HG03439 (cell line): ENCODE measurements around the gene MYH15.
A peak's percentile ranks its signal among the peaks of the same experiment; 100 is the strongest.
"Not testable (repeated sequence)": the region's sequence is repeated elsewhere in the genome, so short reads cannot be mapped to it uniquely, and the experiment has no call there.

Source experiments
- ATAC-seq: cut with Tn5 transposase; IDR thresholded peaks from one replicate; pipeline ENCODE4 v1.9.1; 2021; ENCODE audit warnings: mild to moderate bottlenecking, moderate library complexity; ENCODE audit not compliant: unreplicated experiment

Gene MYH15

DNA sequence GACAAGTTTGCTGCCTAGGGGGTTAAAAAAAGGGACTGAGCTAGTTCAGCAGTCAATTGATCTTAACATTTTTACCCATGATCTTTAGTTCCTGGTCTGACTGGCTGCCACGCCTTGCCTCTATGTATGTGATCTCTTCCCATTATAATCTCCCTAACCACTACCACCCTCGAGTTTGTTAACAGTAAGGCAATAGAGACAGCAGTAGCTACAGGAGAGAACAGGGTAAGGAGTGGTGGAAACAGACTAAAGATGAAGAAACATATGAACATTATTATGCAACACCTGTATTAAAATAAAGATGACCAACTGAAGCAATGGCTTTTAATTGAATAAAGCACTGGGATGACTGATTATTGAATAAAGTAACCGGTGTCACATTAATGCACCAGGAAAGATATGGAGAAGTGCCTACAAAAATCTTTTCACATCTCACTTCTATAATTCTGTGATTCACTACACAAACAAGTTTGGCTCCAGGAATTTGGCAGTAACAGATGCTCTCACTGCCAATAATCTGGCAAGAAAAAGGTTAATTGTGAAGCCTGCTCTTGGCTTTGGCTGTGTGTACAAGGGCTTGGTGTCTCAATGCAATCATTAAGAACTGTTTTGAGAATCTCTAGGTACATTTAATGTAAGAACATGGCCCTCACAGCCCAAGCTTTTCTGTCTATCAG lies 118.3 kb downstream of the MYH15 start:
- no peak for ATAC-seq

DNA sequence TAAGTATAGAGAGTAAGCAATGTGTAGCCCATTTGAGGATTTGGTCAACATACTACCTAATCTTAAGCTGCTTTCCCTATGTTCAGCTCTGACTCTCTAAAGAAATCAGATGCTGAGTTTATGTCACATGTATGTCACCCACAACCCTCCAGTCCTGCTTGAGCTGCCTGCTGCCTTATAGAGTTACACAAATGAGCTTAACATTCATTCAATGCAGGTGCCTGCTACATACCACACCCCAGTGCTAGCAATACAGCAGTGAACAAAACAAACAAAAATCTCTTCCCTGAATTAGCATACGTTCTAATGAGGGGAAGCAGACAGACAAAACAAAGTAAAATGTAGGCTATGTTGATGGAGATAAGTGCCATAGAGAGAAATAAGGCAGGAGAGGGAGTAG lies 121.0 kb downstream of the MYH15 start:
- no peak for ATAC-seq

DNA sequence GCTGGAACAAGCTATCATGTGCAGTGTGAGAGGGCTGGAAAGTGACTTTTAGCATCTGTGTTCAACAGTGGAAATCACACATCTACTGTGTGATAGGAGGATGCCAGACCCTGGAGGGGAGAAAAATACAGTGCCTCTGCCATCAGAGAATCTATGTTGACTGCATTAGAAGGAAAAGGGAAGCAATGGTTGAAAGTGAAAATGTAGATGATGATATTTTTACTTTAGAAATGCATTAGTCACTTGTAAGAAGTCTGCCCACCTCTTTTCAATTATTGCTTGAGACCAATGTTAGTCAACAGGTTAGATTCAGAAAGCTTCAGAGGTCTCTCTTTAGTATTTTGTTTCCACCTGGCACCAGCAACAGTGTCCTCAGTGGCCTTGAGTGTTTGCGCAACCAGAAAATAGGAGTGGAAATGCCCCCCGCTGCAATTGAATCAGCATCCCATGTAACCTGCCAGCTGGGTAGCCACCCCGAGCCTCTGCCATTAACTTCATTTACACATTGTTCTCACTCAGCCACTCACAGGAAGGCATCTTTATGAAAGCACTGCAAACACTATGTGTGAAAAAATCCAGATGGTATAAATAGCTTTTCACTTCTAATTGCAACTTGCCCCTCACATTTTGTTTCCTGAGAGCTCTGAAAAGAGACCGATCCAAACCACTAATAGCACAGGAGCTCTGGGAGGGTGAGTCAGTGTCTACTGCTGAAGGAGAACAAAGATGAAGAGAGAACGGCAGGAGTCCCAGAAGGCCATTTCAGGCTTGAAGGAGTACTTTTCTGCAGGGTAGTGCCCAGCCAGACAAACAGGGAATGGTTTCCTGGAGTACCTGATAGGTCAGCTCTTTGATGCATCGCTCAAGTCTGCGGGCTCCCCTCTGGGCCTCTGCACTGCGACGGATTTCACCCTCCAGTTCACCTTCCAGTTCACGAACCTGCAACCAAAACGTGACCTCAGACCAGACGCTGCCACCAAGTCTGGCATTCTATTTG lies 122.0 kb downstream of the MYH15 start:
- ATAC-seq, result peak; percentile 71

DNA sequence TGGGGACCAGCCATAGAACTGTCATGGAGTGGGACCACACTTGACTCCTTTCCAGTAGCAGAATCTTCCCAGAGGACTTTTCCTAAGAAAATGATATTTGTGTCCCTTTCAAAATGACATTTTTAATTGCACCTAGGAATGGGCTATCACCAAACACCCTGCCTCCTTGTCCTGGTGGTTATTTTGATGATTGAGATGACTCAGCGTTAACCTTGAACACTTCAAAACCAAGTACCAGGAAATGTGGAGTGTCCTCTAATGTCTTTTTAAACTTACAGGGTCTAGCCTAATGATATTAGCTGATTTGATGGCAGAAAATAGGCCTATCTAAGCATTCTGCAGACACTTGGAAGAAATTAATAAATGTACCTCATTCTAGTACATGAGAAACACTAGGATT lies 123.3 kb downstream of the MYH15 start:
- no peak for ATAC-seq

DNA sequence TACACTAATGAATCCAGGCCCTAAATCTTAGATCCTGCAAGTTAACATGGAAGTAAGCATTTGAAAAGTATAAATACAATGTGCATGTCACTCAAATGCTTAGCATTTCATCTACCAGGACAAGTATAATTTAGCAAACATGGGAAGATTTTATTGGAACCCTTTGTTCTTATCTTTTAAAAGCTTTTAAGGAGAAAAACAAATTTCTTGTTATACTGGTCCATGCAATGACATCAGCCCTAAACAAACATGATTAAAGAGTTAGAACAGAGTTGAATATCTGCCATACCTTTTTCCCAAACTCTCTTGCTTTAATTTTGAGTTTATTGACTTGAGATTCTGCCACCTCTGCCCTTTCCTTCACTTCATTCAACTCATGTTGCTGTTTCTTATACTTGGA lies 127.1 kb downstream of the MYH15 start:
- ATAC-seq, result no peak

DNA sequence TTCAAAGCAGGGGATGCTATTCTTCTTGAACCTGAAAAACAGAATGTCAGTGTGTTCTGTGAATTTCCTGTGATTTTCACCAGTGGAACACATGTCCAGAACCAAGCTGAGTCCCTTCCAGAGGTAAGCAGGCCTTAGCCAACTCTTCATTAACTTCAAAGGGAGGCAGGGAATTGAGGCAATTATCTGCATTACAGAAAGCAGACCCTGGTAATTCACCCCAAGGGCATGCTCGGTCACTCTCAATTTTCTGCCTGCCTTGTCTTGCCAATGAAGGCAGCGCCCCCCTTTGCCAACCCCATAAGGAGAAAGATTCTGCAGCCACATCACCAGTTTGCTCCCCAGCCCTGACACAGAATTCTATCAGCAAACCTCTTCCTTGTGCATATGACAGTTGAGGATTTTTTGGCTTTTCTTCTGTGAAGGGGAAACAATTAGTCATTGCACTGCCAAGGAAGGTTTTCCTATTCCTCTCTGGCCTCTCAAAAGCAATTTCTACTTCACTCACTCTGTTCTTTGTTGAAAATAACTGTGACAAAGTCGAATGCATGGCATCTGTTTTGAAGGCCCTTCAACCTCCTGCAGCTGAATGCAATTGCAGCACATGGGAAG lies 128.8 kb downstream of the MYH15 start:
- ATAC-seq, result no peak

DNA sequence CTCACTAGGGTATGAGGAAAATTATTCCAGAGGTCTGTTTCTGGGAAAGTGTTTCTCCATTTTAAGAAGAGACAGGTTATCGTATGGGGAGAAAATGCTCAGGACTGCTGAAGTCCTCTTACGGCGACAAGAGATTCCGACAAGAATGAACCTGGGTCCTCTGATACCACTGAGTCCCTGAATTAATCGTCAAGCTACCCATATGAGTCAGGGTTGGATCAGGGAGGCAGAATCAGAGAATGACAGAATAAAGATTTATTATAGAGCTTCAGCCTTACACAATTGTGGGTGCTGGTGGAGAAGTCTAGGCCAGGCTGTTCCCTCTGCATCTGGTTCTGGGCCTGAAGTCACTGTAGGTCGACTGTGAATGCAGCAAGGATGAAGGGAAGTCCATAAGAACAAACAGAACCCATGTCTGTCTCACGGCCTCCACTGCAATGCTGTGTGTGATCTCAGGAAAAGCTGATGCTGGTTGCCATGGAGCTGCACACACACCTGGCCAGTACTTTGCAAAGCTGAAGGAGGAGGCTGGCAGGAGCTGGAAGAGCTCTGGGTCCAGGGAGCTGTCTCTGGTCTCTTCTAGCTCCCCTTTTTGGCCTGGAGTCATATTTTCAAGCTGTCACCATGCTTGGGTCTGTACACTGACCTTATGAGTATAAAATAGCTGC lies 130.1 kb downstream of the MYH15 start:
- ATAC-seq, result no peak

DNA sequence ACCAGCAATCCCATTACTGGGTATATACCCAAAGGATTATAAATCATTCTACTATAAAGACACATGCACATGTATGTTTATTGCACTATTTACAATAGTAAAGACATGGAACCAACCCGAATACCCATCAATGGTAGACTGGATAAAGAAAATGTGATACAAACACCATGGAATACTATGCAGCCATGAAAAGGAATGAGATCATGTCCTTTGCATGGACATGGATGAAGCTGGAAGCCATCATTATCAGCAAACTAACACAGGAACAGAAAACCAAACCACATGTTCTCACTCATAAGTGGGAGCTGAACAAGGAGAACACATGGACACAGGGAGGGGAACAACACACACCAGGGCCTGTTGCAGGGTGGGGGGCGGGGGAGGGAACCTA lies 131.4 kb downstream of the MYH15 start:
- not testable (repeated sequence) for ATAC-seq

DNA sequence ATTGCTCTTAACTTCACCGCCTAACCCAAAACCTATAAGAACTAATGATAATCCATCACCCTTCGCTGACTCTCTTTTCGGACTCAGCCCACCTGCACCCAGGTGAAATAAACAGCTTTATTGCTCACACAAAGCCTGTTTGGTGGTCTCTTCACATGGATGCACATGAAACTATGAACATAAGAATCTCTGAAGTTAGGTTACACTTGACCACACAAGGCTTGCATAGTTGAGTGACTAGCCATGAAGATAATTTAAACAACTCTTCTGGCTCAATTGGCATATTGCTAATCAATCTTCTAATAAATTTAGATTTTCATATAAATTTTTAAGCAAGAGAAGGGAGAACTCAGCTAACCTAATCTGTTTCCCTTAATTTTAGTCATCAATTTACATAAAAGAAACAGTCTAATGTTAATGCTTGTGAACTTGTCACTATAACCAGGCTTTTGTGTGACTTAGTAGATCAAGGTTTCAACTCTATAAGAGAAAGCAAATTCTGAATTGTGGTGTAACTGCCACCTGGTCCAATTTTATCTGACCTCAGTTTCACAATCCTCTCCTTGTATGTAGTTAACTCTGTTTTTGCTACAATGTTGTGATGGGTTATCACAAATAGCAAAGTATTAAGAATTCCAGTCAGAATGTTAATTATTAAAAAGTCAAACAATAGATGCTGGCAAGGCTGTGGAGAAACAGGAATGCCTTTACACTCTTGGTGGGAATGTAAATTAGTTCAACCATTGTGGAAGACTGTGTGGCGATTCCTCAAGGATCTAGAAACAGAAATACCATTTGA lies 132.0 kb downstream of the MYH15 start:
- no peak for ATAC-seq

DNA sequence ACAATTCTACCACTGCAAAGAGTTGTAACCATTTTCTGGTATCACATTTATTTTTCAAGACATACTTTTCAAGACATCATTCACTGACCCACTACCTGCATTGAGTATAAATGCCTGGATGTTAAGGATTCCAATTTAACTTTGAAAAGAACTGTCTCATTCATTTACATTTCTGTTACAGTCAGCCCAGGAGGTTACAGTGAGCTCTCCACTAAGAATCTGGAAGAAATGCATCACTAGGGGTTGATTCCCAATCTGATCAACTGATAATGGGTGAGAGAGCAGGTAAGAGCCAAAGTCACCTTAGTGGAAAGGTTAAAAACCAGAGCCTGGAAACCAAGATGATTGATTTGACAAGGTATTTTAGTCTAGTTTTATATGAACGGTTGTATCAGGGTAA lies 133.0 kb downstream of the MYH15 start:
- ATAC-seq, result no peak

DNA sequence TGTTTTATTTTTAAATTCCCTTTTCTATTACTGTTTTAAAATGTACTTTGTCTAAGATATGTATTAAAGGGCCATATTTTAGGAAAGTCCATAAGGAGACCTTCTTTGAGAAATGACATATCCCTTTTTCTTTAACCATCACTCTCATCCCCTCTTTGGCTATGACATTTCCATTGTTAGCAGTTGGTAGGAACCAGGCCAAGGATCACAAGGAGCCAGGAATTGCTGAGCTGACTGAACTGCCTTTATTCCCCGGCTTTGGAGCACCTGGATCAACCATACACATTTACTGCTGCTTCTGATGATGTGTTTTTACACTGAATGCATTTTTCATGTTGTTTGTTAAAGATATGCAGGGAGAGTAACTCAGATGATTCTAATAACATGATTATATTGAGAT lies 134.4 kb downstream of the MYH15 start:
- no peak for ATAC-seq

DNA sequence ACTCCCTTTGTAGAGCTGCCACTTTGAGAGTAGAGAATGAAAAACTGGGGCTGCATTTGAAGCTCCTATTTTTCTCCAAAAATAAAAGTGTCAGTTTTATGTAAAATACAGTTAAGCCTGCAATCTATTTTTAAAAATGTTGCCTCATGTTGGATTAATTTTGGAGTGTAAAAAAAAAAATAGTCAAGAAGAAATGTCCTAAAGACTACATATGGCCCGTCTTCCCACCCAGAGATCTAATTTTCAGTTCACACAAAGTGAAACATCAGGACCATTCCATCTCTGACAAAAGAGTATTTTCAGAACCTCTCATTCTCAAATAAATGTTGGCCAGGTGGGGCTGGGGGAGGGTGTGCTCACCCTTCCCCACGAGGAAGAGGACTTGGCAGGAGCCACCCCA lies 151.4 kb downstream of the MYH15 start:
- ATAC-seq, result no peak

DNA sequence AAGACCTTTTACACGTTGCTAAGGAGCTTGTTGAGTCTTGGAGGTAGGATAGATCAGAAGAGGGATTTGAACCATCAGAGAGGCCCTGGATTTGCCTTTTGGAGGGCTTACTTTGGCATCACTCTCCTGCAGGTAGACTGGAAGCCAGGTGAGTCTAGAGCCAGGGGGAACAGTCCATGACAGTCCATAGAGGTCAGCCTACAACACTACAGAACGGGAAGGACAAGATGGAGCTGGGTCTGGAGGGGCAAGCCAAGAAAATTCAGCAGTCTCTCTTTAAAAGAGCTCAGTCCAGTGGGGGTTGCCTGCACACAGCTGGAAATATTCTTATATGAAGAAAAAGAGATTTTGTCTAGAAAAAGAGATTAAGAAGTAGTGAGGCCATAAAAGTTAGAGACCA lies 153.4 kb downstream of the MYH15 start:
- ATAC-seq, result no peak

DNA sequence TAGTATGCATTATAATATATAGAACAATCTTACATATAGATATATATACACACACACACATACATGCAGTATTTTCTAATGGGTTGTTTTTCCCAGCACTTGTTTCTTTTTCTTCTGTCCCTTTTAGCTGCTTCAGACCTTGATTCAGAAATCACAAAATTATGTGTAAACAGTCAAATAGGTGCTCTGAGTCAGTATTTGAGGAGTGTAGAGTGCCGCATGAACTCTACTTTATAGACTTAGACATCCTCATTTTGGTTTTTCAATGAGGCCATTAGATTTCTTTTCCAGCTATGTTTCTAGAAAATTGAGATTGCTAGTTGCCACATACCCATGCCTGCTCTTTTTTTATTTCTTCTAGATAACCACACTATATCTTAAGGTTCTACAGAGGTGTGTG lies 155.8 kb downstream of the MYH15 start:
- no peak for ATAC-seq

DNA sequence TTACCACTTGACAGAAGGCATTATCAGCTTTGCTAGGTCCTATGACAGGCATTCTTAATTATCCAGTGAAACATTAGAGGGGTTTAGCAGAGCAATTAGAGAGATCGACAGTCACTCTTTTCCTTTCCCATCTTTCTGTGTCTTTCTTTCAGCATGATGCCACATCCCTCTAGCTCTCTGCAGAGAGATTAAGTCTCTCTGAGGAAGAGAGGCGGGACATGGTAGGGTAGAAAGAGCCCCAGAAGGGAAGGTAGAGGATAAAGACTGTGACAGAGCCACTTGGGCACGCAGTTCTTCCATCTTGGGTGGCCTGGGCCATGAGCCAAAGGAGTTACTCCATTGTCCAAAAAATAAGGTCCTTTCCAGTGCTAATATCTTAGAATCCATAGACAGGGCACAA lies 158.2 kb downstream of the MYH15 start:
- no peak for ATAC-seq

DNA sequence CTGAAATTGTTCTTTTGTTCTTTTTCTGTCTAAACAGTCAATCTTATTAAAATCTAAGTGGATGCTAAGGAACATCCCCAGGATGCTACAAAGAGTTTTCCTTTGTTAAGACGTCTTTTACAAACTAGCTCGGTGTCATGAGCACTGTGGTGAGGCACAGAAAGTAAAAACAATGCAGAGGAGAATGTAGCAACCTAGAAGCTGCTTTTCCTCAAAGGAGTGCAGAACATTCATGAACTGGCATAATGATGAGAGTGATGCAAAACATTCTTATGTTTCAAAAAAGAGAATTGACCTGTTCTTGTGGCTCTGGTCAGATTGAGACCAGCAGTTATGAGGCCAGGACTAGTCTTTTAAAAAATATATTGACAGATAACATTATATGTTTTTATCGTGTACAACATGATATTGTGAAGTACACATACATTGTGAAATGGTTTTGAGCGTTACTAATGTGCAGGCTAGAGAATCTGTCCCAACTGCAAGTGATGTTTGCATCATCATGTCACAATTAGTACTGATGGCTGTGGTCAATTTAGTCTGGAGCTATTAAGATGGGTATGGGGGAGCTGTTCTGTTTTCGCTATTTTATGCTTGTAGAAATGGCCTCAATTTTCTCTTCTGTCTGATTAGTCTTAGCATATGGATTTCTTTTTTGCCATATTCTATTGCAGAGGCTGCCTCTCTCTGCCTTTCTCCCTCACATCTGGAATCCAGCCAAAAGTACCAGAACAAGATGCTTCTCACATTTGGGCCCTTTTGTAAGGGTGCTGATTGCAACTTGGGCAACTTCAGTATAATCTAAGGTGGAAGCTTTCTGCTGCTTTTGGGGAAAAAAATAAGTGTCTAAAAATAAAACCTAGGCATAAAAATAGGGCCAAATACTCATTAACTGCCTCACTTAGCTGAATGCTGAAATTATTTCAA lies 163.8 kb downstream of the MYH15 start:
- no peak for ATAC-seq

DNA sequence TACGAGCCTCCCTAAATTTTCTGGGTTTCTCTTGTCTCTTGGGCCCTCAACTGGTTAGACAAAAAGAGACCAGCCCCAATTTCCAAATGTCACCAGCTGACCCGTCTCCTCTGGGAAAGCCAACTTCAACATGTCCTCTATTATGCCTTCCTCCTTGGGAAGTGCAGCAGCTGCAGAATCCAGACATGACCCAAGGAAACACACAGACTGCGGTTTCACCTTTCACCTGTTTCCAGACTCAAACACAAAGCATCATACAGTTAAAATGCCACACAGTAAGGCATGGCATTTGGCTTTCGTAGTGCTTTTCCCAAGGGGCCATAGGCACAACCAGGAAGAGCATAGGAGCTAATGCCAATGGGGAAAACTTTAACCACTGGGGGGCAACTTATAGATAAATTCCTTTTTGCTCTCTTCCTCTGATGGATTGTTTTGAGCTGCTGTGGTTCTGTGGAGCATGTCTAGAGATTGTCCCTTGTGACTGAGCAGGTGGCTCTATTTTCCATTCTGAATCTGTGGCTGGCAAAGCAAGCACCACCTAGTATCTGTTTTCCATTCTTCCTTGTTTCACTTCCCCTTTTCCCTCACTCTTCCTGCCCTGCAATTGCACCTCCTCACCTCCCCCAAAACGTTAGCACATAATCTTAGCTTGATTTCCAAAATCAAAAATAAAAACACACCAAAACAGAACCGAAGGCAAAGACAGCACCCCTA lies 164.7 kb downstream of the MYH15 start:
- ATAC-seq, result no peak

DNA sequence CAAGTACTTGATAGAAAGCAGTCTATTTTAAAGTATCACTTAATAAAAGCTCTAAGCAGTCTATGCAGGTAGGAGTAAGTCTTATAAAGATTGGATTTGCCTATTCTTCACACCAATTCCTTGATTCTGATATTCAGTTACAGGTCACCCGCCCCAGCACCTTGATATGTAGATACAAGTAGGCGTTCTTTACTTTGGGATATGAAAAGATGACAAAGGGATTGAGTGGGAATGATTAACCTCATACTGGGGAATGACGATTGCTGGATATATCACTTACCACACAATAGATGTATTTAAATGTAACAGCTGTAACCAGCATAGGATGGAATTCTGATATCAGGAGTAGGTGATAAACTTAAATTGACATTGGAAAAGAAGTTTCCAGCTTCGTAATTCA lies 166.9 kb downstream of the MYH15 start:
- ATAC-seq, result no peak
